Stimulated activated CD4-positive, alpha-beta T cell treated with anti-CD3 and anti-CD28 coated beads, Interleukin-2, amount 100 ng/mL, for 48 hours (primary cell): ENCODE measurements around the gene TRAF4.
A peak's percentile ranks its signal among the peaks of the same experiment; 100 is the strongest.
"Not testable (repeated sequence)": the region's sequence is repeated elsewhere in the genome, so short reads cannot be mapped to it uniquely, and the experiment has no call there.

Experiments
- DNase-seq, 2 donors: peaks; one replicate each; pipeline ENCODE4 v3.0.0-alpha.2; 2020

The TRAF4 gene

GRCh38 chr17:28749516-28750177 is 5.8 kb downstream of the TRAF4 start:
- no peak for DNase-seq

DNA sequence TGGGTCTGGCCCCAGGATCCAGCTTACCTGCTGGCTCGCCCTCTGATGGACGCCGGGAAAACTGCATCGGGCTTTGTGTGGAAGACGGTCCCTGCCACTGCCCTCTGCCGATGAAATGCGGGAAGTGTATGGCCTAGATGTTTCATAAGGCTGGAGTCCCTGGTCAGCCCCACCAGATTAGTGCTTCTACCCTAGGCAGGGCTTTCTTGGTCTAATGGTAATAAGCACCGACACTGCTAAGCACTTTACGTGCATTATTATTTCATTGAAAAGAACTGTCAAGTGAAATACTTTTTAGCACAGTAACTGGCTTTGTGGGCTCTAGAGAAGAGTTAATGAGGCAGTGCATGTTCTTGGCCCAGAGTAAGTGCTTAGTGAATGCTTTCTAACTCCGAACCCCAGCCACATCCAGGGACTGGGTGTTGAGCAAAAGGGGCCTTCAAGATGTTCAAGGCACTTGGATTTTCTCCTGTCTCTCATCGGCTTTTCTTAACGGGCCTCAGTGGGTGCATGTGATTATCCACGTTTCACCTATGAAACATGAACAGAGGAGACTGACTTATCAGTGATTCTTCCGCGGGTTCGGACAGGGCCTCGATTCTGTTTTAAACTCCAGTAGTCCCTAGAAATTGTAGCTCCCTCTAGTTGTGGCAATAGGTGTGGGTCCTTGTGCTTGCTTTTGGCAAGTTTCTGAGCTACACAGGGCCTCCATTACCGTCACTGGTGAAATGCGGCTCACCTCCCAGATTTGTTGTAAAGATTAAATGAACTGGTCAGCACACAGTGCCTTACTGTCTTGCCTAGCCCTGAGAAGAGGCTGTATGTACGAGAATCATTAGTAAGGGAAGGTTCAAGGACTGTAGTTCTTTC is 6.6 kb downstream of the TRAF4 start:
- DNase-seq, result peak; percentile 87 to 90

DNA sequence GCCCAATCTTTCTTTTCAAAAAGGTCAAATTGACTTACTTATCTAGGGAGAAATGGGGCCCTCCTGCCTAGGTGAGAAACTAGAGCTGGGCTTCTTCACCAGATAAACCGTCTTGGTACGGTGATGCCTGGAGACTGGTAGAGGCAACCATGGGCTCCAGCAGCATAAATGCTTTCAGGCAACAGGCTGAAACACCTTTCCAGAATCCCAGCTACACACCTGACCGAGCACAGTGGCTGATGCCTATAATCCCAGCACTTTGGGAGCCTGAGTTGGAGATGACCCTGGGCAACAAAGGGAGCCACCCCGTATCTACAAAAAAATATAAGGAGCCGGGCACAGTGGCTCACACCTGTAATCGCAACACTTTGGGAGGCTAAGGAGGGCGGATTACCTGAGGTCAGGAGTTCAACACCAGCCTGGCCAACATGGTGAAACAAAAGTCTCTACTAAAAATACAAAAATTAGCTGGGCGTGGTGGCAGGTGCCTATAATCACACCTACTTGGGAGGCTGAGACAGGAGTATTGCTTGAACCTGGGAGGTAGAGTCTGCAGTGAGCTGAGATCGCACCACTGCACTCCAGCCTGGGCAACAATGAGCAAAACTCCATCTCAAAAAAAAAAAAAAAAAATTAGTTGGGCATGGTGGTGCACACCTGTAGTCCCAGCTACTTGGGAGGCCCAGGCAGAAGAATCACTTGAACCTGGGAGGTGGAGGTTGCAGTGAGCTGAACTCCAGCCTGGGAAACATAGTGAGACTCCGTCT is 8.0 kb downstream of the TRAF4 start:
- no peak for DNase-seq

GRCh38 chr17:28755486-28755885 is 11.7 kb downstream of the TRAF4 start:
- DNase-seq, result no peak

DNA sequence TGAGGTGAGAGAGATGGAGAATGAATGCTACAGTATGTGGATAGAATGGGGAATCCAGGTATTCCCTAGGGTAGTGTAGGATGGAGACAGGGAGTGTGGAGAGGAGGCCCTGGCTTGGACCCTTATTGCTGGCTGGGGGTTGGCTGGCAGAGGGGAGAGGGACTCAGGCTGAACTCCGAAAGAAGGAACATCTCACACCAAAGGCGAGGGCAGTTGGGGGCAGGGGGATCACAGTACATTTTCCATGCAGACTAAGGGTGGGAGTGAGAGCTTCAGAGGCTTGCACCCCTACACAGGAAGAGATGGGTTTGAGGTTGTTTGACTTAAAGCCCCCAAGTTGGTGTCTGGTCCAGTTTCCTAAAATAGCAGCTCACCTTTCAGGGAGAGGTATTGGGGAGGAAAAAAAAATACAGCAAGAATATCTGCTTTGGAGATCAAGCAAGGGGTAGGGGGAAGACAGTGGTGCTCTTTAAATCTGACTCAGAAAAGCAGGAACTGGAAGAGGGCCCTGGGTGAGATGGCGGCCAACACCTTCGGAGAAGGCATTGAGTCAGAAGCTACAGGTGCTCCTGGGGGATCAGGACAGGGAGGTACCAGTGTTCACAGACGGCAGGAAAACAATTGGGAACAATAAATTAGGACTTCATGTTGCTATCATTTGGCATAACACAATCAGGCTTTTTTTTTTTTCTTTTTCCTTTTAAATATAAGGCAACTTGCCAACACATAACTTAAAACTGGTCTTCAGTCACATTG is 12.4 kb downstream of the TRAF4 start:
- no peak for DNase-seq

DNA sequence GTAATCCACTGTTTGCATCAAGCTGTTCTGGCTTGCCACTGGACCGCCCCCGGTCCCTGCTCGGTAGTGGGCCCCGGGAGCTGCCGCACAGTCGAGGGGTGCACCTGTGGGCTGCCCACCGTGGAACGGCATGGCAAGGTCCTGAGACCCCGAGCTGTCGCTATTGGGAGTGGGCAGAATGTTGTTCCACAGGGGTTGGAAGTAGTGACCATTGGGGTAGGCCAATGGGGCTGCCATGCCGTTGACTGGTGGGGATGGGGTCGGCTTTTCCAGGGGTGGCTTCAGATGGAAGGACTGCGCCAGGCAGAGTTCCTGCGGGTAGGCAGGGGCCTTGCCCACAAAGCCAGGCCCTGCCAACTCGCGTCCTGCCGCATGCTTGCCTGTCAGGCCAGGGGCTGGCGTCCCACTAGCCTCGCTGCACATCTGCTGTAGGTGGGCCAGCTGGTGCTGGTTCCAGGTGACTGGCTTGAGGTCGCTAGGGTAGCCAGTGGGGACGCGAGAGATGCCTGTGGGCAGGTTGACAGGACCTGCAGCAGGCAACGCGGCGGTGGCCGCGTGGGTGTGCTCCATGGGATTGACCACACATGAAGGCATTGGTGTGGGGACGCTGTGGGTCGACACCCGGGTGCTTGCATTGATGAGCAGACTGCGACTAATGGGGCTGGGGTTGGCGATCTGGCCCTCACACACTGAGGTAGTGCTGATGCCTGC is 14.8 kb downstream of the TRAF4 start:
- no peak for DNase-seq

GRCh38 chr17:28759256-28759865 is 15.6 kb downstream of the TRAF4 start:
- no peak for DNase-seq

GRCh38 chr17:28760601-28761562 is 17.1 kb downstream of the TRAF4 start:
- no peak for DNase-seq

GRCh38 chr17:28763137-28763799 is 19.5 kb downstream of the TRAF4 start:
- no peak for DNase-seq

GRCh38 chr17:28763804-28764266 is 20.0 kb downstream of the TRAF4 start:
- DNase-seq, result peak; percentile 66 to 75

DNA sequence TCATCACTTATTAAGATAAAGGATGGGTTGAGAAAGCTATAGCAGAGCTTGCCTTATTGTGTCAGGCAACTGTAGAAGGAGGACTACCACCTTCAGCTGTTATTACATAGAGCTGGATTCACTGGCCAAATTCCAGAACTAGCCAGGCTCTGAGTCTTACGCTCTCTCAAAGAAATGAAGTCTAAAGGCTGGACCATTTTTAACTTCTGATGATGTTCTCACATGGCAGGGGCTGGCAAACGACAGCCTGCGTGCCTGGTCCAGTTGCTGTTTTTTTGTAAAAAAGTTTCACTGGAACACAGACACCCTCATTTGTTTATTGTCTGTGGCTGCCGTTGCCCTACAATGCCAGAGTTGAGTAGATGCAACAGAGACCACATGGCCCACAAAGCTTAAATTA is 21.2 kb downstream of the TRAF4 start:
- DNase-seq, result no peak

GRCh38 chr17:28773736-28774135 is 29.9 kb downstream of the TRAF4 start:
- no peak for DNase-seq

DNA sequence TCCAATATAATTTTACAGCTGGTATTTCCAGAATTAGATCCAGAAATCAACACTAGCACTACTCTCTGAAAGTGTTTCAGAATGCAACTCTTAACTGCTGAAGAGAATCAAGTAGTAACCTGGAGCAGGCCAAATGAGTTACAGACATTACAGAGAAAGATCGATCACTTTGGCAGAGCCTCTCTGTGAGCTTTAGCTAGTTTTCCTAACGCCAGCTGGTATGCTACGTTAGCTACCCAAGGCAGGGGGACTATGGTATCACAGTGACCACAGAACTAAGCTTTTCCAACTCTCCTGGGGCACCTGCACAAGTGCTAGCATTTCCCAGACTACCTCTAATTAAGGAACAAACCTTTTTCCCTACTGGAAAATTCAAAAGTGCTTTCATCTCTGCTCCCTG is 30.4 kb downstream of the TRAF4 start:
- DNase-seq, result no peak

- no peak for DNase-seq
These were observed 33.4 kb downstream of the TRAF4 start for GRCh38 chr17:28777178-28777577.

DNA sequence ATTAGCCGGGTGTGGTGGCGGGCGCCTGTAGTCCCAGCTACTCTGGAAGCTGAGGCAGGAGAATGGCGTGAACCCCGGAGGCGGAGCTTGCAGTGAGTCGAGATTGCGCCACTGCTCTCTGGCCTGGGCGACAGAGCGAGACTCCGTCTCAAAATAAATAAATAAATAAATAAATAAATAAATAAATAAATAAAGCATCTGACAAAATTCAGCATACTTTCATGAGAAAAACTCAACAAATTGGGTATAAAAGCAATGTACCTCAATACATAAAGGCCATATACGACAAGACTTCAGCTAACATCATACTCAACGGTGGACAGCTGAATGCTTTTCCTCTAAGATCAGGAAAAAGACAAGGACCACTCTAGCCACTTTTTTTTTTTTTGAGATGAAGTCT is 35.8 kb downstream of the TRAF4 start:
- DNase-seq, result not testable (repeated sequence)

DNA sequence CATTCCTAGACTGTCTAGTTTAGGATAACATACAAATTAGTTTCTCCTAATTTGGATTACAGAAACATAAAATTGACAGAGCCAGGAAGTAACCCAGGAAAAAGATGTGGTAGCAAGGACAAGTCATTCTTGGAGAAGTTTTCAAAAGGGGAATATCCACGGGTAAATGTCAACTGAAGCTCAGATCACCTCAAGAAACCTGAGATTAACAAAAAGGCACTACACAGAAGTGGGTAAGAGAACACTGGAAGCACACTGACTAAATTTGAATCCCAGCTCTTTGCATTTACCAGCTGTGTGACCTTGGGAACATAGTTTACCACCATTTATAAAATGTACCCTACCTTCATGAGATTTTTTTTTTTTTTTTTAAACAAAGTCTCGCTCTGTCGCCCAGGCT is 39.4 kb downstream of the TRAF4 start:
- no peak for DNase-seq

GRCh38 chr17:28788100-28788499 is 44.3 kb downstream of the TRAF4 start:
- no peak for DNase-seq

GRCh38 chr17:28792877-28793661 is 49.3 kb downstream of the TRAF4 start:
- no peak for DNase-seq
